ENCODE results near the gene ACKR2.

GRCh38 chr3:42769477-42770131 is 39.6 kb upstream of the ACKR2 start:
- TF ChIP-seq CTCF (IDR thresholded peaks at IDR 0.05) (no peak), POLR2A (IDR thresholded peaks at IDR 0.05) (no peak)
